ENCODE results near the gene OPRL1.

Gene OPRL1

GRCh38 chr20:64038565-64039292, 41.2 kb upstream of the OPRL1 start:
- TF ChIP-seq, protein P1, sequence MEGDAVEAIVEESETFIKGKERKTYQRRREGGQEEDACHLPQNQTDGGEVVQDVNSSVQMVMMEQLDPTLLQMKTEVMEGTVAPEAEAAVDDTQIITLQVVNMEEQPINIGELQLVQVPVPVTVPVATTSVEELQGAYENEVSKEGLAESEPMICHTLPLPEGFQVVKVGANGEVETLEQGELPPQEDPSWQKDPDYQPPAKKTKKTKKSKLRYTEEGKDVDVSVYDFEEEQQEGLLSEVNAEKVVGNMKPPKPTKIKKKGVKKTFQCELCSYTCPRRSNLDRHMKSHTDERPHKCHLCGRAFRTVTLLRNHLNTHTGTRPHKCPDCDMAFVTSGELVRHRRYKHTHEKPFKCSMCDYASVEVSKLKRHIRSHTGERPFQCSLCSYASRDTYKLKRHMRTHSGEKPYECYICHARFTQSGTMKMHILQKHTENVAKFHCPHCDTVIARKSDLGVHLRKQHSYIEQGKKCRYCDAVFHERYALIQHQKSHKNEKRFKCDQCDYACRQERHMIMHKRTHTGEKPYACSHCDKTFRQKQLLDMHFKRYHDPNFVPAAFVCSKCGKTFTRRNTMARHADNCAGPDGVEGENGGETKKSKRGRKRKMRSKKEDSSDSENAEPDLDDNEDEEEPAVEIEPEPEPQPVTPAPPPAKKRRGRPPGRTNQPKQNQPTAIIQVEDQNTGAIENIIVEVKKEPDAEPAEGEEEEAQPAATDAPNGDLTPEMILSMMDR (conservative IDR thresholded peaks at IDR 0.05; ENCODE audit: low read depth, low read length) = peak; percentile 59
- peak; percentile 53 for DNase-seq (ENCODE audit: low read depth)
- peak overlapping the region; percentile 37 for H3K4me3 ChIP-seq (ENCODE audit: low read depth, low read length)

DNA sequence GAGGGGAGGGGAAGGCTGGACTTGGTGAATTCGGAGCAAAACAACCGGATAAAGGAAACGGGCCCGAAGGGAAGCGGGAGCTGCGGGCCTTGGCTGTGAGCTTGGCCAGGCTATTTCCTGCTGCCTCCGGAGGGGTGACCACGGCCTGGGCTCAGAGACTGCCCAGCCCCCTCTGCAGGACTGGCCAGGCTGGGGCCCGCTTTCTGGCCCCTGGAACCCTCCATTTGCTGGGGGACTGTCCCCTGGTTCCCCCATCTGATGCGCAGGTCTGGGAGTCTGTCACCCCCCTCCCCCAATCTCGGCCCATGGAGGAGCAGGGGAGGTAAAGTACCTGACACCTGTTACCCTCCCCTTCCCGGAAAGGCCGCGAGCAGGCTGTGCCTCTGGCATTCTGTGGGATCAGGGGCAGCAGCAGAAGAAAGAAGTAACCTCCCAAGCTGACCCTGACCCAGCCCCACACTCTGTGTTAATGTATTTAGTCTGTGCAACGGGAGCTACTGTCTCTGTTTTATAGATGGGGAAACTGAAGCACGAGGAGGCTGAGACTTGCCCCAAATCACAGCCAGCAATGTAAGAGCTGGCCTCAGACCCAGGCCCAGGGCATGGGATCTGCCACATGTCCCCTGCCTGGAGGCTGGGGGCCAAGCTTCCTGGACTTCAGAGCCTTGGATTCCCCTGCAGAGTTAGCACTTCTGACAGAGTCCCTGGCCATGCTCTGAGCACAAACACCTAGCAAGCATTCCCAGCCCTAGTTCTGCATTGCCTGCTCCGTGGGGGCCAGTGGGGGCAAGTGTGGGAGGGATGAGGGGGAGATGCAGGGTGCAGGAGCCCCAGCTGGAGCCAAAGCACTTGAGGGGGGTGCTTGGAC, 40.4 kb upstream of the OPRL1 start:
- peak overlapping the region; percentile 37 for H3K4me3 ChIP-seq (ENCODE audit: low read depth, low read length)
- no peak for DNase-seq (ENCODE audit: low read depth)
- TF ChIP-seq, protein P1 (conservative IDR thresholded peaks at IDR 0.05; ENCODE audit: low read depth, low read length) = no peak

GRCh38 chr20:64040231-64041039, 39.4 kb upstream of the OPRL1 start:
- TF ChIP-seq, protein P1 (conservative IDR thresholded peaks at IDR 0.05; ENCODE audit: low read depth, low read length) = no peak
- H3K4me3 ChIP-seq (ENCODE audit: low read depth, low read length) = no peak overlapping the region
- DNase-seq (ENCODE audit: low read depth) = no peak

GRCh38 chr20:64041040-64041780, 38.7 kb upstream of the OPRL1 start:
- no peak for DNase-seq (ENCODE audit: low read depth)
- TF ChIP-seq, protein P1 (conservative IDR thresholded peaks at IDR 0.05; ENCODE audit: low read depth, low read length) = no peak
- no peak overlapping the region for H3K4me3 ChIP-seq (ENCODE audit: low read depth, low read length)

DNA sequence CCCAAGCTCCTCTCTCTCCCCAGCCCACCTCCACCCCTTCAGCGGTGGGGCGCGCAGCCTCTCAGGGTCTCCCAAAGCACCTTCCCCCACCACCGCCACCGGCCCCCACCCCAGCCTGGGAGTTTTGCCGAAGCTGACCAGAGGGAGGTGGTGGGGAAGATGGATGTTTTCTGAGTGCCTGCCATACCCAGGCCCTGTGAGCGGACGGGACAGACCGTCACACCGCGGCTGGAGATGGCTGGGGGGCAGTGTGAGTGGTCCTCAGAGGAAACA, 38.2 kb upstream of the OPRL1 start:
- DNase-seq (ENCODE audit: low read depth) = no peak
- TF ChIP-seq, protein P1 (conservative IDR thresholded peaks at IDR 0.05; ENCODE audit: low read depth, low read length) = no peak
- no peak overlapping the region for H3K4me3 ChIP-seq (ENCODE audit: low read depth, low read length)

GRCh38 chr20:64042054-64042781, 37.7 kb upstream of the OPRL1 start:
- H3K4me3 ChIP-seq (ENCODE audit: low read depth, low read length) = no peak overlapping the region
- TF ChIP-seq, protein P1 (conservative IDR thresholded peaks at IDR 0.05; ENCODE audit: low read depth, low read length) = no peak
- no peak for DNase-seq (ENCODE audit: low read depth)
